IMR-90 (cell line): ENCODE data around the gene SLC1A7. TPM values are rescaled to one million over a fixed set of nuclear protein-coding genes. Genes with fewer than 3 reads are reported as not detected.

Experiments
- ATAC-seq: fragments of 200-7000 bp; cut with Tn5 transposase; 2 replicates; pipeline ENCODE4 v1.9.1; 2020; ENCODE audit warnings: low read depth, mild to moderate bottlenecking, moderate library complexity
- BruUV-seq: library from RNA; stranded (reverse); fragments of 400-500 nt; replicated peaks from 2 replicates; lab custom pipeline; 2021; lab: Mats Ljungman, UMichigan
- CTCF ChIA-PET: fragments of 300-600 bp; formaldehyde crosslinking; extraction: SDS; loops from one replicate; lab custom pipeline; 2021; ENCODE audit warnings: antibody characterized with exemption; lab: Yijun Ruan, JAX
- POLR2A ChIA-PET: fragments of 300-600 bp; sonication (Branson Sonifier 250); formaldehyde crosslinking; loops from one replicate; lab custom pipeline; 2022; ENCODE audit warnings: antibody characterized with exemption; ENCODE audit not compliant: unreplicated experiment; lab: Charles Lee
- DNase-seq: peaks from one replicate; pipeline ENCODE4 v3.0.0; 2013
- H2AFZ ChIP-seq: replicated peaks from 2 replicates; pipeline ENCODE3; 2013; ENCODE audit warnings: low read length, mild to moderate bottlenecking; ENCODE audit not compliant: poor library complexity
- H2AK5ac ChIP-seq: 2 replicates; pipeline ENCODE4 v1.6.1; 2013; ENCODE audit warnings: low read depth, low read length, inconsistent platforms
- H2AK9ac ChIP-seq: replicated peaks from 2 replicates; pipeline ENCODE3; 2013; ENCODE audit warnings: mild to moderate bottlenecking, low read depth, low read length, moderate library complexity; ENCODE audit not compliant: poor library complexity
- H2BK120ac ChIP-seq: 2 replicates; pipeline ENCODE4 v1.6.1; 2013; ENCODE audit warnings: low read depth, low read length, inconsistent platforms
- H2BK15ac ChIP-seq: 3 replicates; pipeline ENCODE4 v1.6.1; 2013; ENCODE audit warnings: low read depth, low read length, inconsistent platforms
- H2BK20ac ChIP-seq: 2 replicates; pipeline ENCODE4 v1.6.1; 2013; ENCODE audit warnings: low read depth, mild to moderate bottlenecking, inconsistent platforms, low read length, moderate library complexity
- H2BK5ac ChIP-seq: 2 replicates; pipeline ENCODE4 v1.6.1; 2013; ENCODE audit warnings: mild to moderate bottlenecking, low read depth, low read length, inconsistent platforms; ENCODE audit not compliant: poor library complexity, severe bottlenecking
- H3K14ac ChIP-seq: replicated peaks from 2 replicates; pipeline ENCODE4 v1.6.1; 2013; ENCODE audit warnings: low read depth, low read length, inconsistent platforms
- H3K18ac ChIP-seq: 2 replicates; pipeline ENCODE4 v1.6.1; 2013; ENCODE audit warnings: low read depth, low read length, control low read depth
- H3K23ac ChIP-seq: 2 replicates; pipeline ENCODE4 v1.6.1; 2013; ENCODE audit warnings: low read depth, low read length, inconsistent platforms
- H3K27ac ChIP-seq: 2 replicates; pipeline ENCODE4 v1.5.1; 2013; ENCODE audit warnings: mild to moderate bottlenecking, control low read depth, low read length; ENCODE audit not compliant: insufficient read depth
- H3K27me3 ChIP-seq: 2 replicates; pipeline ENCODE4 v1.6.1; 2013; ENCODE audit warnings: low read length; ENCODE audit not compliant: control insufficient read depth, insufficient read depth
- H3K36me3 ChIP-seq: 2 replicates; pipeline ENCODE4 v1.6.1; 2013; ENCODE audit warnings: low read length, mixed read lengths; ENCODE audit not compliant: control insufficient read depth, insufficient read depth
- H3K4ac ChIP-seq: 2 replicates; pipeline ENCODE4 v1.6.1; 2013; ENCODE audit warnings: low read depth, low read length, inconsistent platforms
- H3K4me1 ChIP-seq: 2 replicates; pipeline ENCODE4 v1.6.1; 2013; ENCODE audit warnings: low read length, mixed read lengths; ENCODE audit not compliant: control insufficient read depth, insufficient read depth
- H3K4me2 ChIP-seq: 2 replicates; pipeline ENCODE4 v1.6.1; 2013; ENCODE audit warnings: low read depth, mild to moderate bottlenecking, control low read depth, low read length, moderate library complexity
- H3K4me3 ChIP-seq: 2 replicates; pipeline ENCODE4 v1.5.1; 2013; ENCODE audit warnings: low read depth, mild to moderate bottlenecking, control low read depth, low read length, moderate library complexity; ENCODE audit not compliant: insufficient read depth
- H3K56ac ChIP-seq: 2 replicates; pipeline ENCODE4 v1.6.1; 2013; ENCODE audit warnings: low read length, inconsistent platforms; ENCODE audit not compliant: insufficient read depth; ENCODE audit errors: extremely low read depth
- H3K79me1 ChIP-seq, 2 experiments: 2 replicates each; pipeline ENCODE4 v1.6.1; 2013; ENCODE audit warnings: low read length in 2 of 2, inconsistent platforms in 1 of 2, low read depth in 1 of 2
- H3K9ac ChIP-seq: 2 replicates; pipeline ENCODE4 v1.6.1; 2013; ENCODE audit warnings: low read depth, low read length, control low read depth
- H3K9me1 ChIP-seq: 2 replicates; pipeline ENCODE4 v1.6.1; 2013; ENCODE audit warnings: low read length, inconsistent platforms; ENCODE audit not compliant: insufficient read depth
- H3K9me3 ChIP-seq: 2 replicates; pipeline ENCODE4 v1.6.1; 2013; ENCODE audit warnings: low read length; ENCODE audit not compliant: control insufficient read depth, insufficient read depth
- H4K20me1 ChIP-seq: 2 replicates; pipeline ENCODE4 v1.6.1; 2013; ENCODE audit warnings: low read length, inconsistent platforms; ENCODE audit not compliant: insufficient read depth
- H4K5ac ChIP-seq: 2 replicates; pipeline ENCODE4 v1.6.1; 2013; ENCODE audit warnings: mild to moderate bottlenecking, low read depth, low read length, control low read depth
- H4K8ac ChIP-seq, 2 experiments: 2 replicates each; pipeline ENCODE4 v1.6.1; 2013; ENCODE audit warnings: low read depth in 2 of 2, low read length in 2 of 2, control low read depth in 1 of 2, inconsistent platforms in 1 of 2
- H4K91ac ChIP-seq: 2 replicates; pipeline ENCODE4 v1.6.1; 2013; ENCODE audit warnings: low read depth, low read length, inconsistent platforms; ENCODE audit not compliant: insufficient read depth
- BHLHE40 ChIP-seq: fragments of 150-350 bp; IDR thresholded peaks from 2 replicates; pipeline ENCODE4 v1.6.1; 2016; ENCODE audit warnings: mild to moderate bottlenecking, low read depth, low read length
- CTCF ChIP-seq: conservative IDR thresholded peaks from 2 replicates; pipeline ENCODE4 v1.5.1; 2012; ENCODE audit warnings: mild to moderate bottlenecking, low read depth, low read length, improper control_type of control experiment
- ELK1 ChIP-seq: fragments of 150-350 bp; IDR thresholded peaks from 2 replicates; pipeline ENCODE4 v1.6.1; 2016; ENCODE audit warnings: low read depth, mild to moderate bottlenecking, low read length, moderate library complexity, borderline replicate concordance
- FOS ChIP-seq: fragments of 150-350 bp; IDR thresholded peaks from 2 replicates; pipeline ENCODE4 v1.6.1; 2016; ENCODE audit warnings: low read depth, low read length
- MAFK ChIP-seq: IDR thresholded peaks from 2 replicates; pipeline ENCODE4 v1.6.1; 2012; ENCODE audit warnings: low read depth, low read length, improper control_type of control experiment
- MXI1 ChIP-seq: IDR thresholded peaks from 2 replicates; pipeline ENCODE4 v1.6.1; 2012; ENCODE audit warnings: low read depth, mild to moderate bottlenecking, low read length, moderate library complexity, borderline replicate concordance
- RAD21 ChIP-seq: IDR thresholded peaks from 2 replicates; pipeline ENCODE4 v1.6.1; 2012; ENCODE audit warnings: low read length, improper control_type of control experiment
- RFX5 ChIP-seq: IDR thresholded peaks from 2 replicates; pipeline ENCODE4 v1.8.0; 2012; ENCODE audit warnings: low read depth, mild to moderate bottlenecking, low read length, moderate library complexity
- SMC3 ChIP-seq: fragments of 150-350 bp; IDR thresholded peaks from 2 replicates; pipeline ENCODE4 v1.6.1; 2016; ENCODE audit warnings: low read depth, mild to moderate bottlenecking, antibody characterized with exemption, low read length, moderate library complexity
- WGBS, 2 experiments: methylation state at CpG; one replicate each; pipeline versions ENCODE4 v1.1.5 to v1.1.7; 2013; ENCODE audit warnings: missing lambda C conversion rate in 2 of 2; ENCODE audit not compliant: insufficient read length in 1 of 2; ENCODE audit errors: extremely low coverage in 2 of 2; 5-methylcytosine and 5-hydroxymethylcytosine counted together
- dilution Hi-C: fragments of 300-500 bp; cut with HindIII; formaldehyde crosslinking; loops from one replicate; pipeline ENCODE4 v1.14.3; 2018; ENCODE audit warnings: low sequenced_read_pairs; ENCODE audit not compliant: unreplicated experiment
- in situ Hi-C: fragments of 300-500 bp; cut with MboI; formaldehyde crosslinking; loops from 3 replicates; pipeline ENCODE4 v1.14.3; 2019; ENCODE audit warnings: low sequenced_read_pairs, inconsistent platforms, mixed read lengths
- intact Hi-C: fragments of 100-400 bp; cut with micrococcal nuclease; formaldehyde crosslinking; loops from 2 replicates; pipeline ENCODE4 v1.10.0; 2022
- polyA plus RNA-seq, 3 experiments: library from polyadenylated mRNA; depleted of rRNA; stranded (reverse); fragments of >200 nt; gene quantifications; 2 replicates each; pipeline ENCODE4 v1.2.3, GENCODE V29; 2012; ENCODE audit warnings: low replicate concordance in 1 of 3
- total RNA-seq: library from RNA; depleted of rRNA; stranded (reverse); fragments of >200 nt; gene quantifications from 2 replicates; pipeline ENCODE4 v1.2.3, GENCODE V29; 2012

Gene SLC1A7
- total and polyA plus RNA-seq, 2 of the 4 experiments (the other 2 are of a cell fraction): 0.05 TPM; not detected in 1

DNA sequence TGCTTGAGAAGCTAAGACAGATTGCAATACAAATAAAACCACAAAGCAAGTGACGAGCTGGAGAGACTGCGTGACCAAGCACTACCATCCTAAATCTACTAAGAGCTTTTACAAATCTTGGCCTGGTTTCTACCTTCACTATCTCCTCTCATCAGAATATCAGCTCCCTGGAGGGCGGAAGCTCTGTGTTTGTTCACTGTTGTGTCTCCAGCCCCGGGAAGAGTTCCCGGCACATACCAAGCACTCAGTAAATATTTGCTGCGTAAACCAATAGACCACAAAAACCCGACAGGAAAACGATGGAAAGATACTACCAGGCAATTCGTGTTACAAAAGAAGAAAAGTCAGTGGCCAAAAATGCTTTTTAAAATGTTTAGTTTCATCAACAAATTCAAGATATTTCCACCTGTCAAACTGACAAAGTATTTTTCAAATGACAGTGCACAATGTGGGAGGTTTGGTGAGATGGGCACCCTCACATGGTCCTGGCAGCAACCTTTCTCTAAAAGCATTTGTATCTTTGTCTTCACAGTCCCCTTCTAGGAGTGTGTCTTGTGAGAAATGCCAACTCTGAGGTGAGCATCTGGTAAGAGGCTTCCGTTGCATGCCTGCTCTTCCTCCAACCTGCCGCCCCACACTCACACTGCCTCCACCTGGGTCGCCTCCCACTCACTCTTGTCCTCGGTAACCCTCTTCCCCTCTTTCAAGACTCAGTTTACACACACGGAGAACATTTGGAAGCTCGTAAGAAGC, 34.7 kb downstream of the SLC1A7 start (continued):
- no peak for TF ChIP-seq CTCF

GRCh38 chr1:53107090-53107489, 35.3 kb downstream of the SLC1A7 start:
- intact Hi-C loops (loop anchor here (2.0 to 5.0 kb wide), 2 partner anchors 40 to 76 kb away; no protein-coding TSS in a partner anchor), dilution Hi-C loops (no loop called here), in situ Hi-C loops (no loop called here)
- Histone ChIP-seq H3K79me1 (peaks cover 0 to 3% of the 10 kb centered on the region in 2 experiments; a peak in 1 of 4 replicates), H3K9me1 (peaks cover 31% of the 10 kb centered on the region), H3K4ac (peak overlapping the region; percentile 87), H3K4me1 (peaks cover 28% of the 10 kb centered on the region), H2BK120ac (peak overlapping the region; percentile 87), H3K9me3 (peaks cover 14% of the 10 kb centered on the region), H3K36me3 (no peaks in the 10 kb centered on the region), H2BK20ac (peak overlapping the region; percentile 88), H4K5ac (peak overlapping the region; percentile 19; the same call in 1 of the 2 replicates), H3K14ac (peak overlapping the region; percentile 56; the same call in 1 of the 2 replicates), H3K4me2 (peak overlapping the region; percentile 5; the same call in 1 of the 2 replicates), H2AK5ac (peak overlapping the region; percentile 38), H3K18ac (peak overlapping the region; percentile 70; the same call in 1 of the 2 replicates), H4K91ac (peak overlapping the region; percentile 53), H2AK9ac (no peak overlapping the region), H2BK5ac (peak overlapping the region; percentile 90), H3K23ac (peak overlapping the region; percentile 21; the same call in 1 of the 2 replicates), H3K4me3 (no peak overlapping the region), H4K8ac (peak overlapping the region; percentile 43 to 70; a peak in 3 of 4 replicates), H2BK15ac (peak overlapping the region; percentile 73; the same call in 1 of the 3 replicates), H2AFZ (no peak overlapping the region), H3K27me3 (no peaks in the 10 kb centered on the region), H3K27ac (peak overlapping the region; percentile 61; the same call in 1 of the 2 replicates), H3K9ac (no peak overlapping the region), H4K20me1 (no peaks in the 10 kb centered on the region), H3K56ac (no peak overlapping the region; the same call in 1 of the 2 replicates)
- 100% methylated on average over 1 of the region's 7 CpGs; no CpG with 5 or more reads in 1 of the 2 experiments for WGBS, 2 experiments
- DNase-seq (no peak), ATAC-seq (no peak)
- TF ChIP-seq MXI1 (no peak), CTCF (no peak), MAFK (no peak), ELK1 (no peak), RAD21 (no peak), BHLHE40 (no peak), SMC3 (no peak), RFX5 (no peak), FOS (no peak)
- ChIA-PET CTCF (interaction anchor here (0.8 to 2.1 kb wide), 3 partner anchors 15 to 58 kb away, joined by 3 to 6 read pairs (median 3); no protein-coding TSS in a partner anchor), POLR2A (interaction anchor here (0.6 to 1.1 kb wide), 2 partner anchors 16 to 18 kb away, joined by 4 read pairs; no protein-coding TSS in a partner anchor)
- BruUV-seq: no TSS peak
